ENCODE measurements around the gene MYO1D. TPM values are rescaled to one million over a fixed set of nuclear protein-coding genes. Genes with fewer than 3 reads are reported as not detected.
A peak's percentile ranks its signal among the peaks of the same experiment; 100 is the strongest.

Gene MYO1D
- total and polyA plus RNA-seq, 2 donors (not counting 1 experiment from before 2014, with no cell fraction given) = 5.4 to 26.7 TPM

GRCh38 chr17:32486701-32487472 lies 390.0 kb downstream of the MYO1D start, which contains the start of gene CDK5R1:
Gene CDK5R1, plus strand, starts transcription at chr17:32486993. Its CDS starts 628 bp downstream, at chr17:32487621.
- no peaks in the 10 kb centered on the region for H3K27me3 Mint-ChIP-seq
- peaks cover 56% of the 10 kb centered on the region for H3K4me1 Mint-ChIP-seq
- H3K9ac ChIP-seq (ENCODE audit: low read length) = peak within 1 kb of the TSS; percentile 71

More at GRCh38 chr17:32486701-32487472, 390.0 kb downstream of the MYO1D start, which contains the start of gene CDK5R1:
- CTCF ChIA-PET = interaction anchor here (0.8 to 10.2 kb wide), 9 partner anchors 15 to 420 kb away, joined by 3 to 139 read pairs (median 5); no protein-coding TSS in a partner anchor
- Histone ChIP-seq H3K79me2 (ENCODE audit: control insufficient read depth, insufficient read depth, low read length) (peaks cover 41% of the 10 kb centered on the region), H4K20me1 (ENCODE audit: control insufficient read depth, insufficient read depth, low read length, poor library complexity, severe bottlenecking) (peaks cover 11% of the 10 kb centered on the region), H3K4me1 (ENCODE audit: control insufficient read depth in 2 of 2, insufficient read depth in 2 of 2, low read length in 2 of 2) (peaks cover 53 to 54% of the 10 kb centered on the region in 2 donors), H3K9me3 (ENCODE audit: control extremely low read depth in 1 of 3, control insufficient read depth in 2 of 3, insufficient read depth in 1 of 3, low read length in 2 of 3) (no peaks in the 10 kb centered on the region), H3K4me3 (ENCODE audit: control extremely low read depth in 1 of 5, extremely low read depth in 1 of 5, insufficient read depth in 1 of 5, low read depth in 2 of 5, low read length in 4 of 5) (peak within 1 kb of the TSS; percentile 39 to 77 (median 68)), H3K36me3 (replicated peaks in 1 of 2; ENCODE audit: control extremely low read depth in 1 of 2, control insufficient read depth in 1 of 2, extremely low read depth in 1 of 2, insufficient read depth in 2 of 2, low read length in 1 of 2) (peaks cover 0 to 13% of the 10 kb centered on the region in 2 experiments), H3K4me2 (replicated peaks; ENCODE audit: low read depth, low read length, poor library complexity, severe bottlenecking) (peak within 1 kb of the TSS; percentile 96), H2AFZ (ENCODE audit: insufficient read depth, low read depth, low read length, poor library complexity, severe bottlenecking) (peak within 1 kb of the TSS; percentile 77), H3K27ac (ENCODE audit: low read length in 2 of 2) (peak within 1 kb of the TSS in 1 of 2 donors; percentile 69), H3K27me3 (replicated peaks in 1 of 4; ENCODE audit: control extremely low read depth in 1 of 4, control insufficient read depth in 3 of 4, insufficient read depth in 4 of 4, low read length in 3 of 4) (no peaks in the 10 kb centered on the region)
- TF ChIP-seq CTCF (IDR thresholded peaks at IDR 0.05) = no peak
- no peak for TF ChIP-seq EZH2 (IDR thresholded peaks at IDR 0.05; ENCODE audit: borderline replicate concordance, insufficient read depth, low read depth, low read length, poor library complexity, severe bottlenecking)
- intact Hi-C loops (cut with micrococcal nuclease) = loop anchor here (1.0 to 10.0 kb wide), 3 partner anchors 16 to 388 kb away; partner anchors contain the start of gene MYO1D
- ATAC-seq (ENCODE audit: low read depth) (peak; percentile 65), DNase-seq (peak; percentile 90)
- WGBS (ENCODE audit: insufficient coverage) = under 1% methylated on average over 135 of the region's 135 CpGs
- no peaks in the 10 kb centered on the region for H3K9me3 Mint-ChIP-seq (ENCODE audit: insufficient read depth)
- peak within 1 kb of the TSS; percentile 82 for H3K27ac Mint-ChIP-seq
- peak within 1 kb of the TSS; percentile 90 for H3K4me3 Mint-ChIP-seq
- POLR2A ChIA-PET = interaction anchor here (0.5 to 1.1 kb wide), 6 partner anchors 30 to 120 kb away, joined by 3 to 8 read pairs (median 4); no protein-coding TSS in a partner anchor
